ENCODE data around the gene DDX39A. TPM values are rescaled to one million over a fixed set of nuclear protein-coding genes. Genes with fewer than 3 reads are reported as not detected.

Gene DDX39A
- total RNA-seq, 1 donor from 2014 or later, result 66.9 TPM

- Mint-ChIP-seq H3K4me3 (ENCODE audit: low read depth) (no peak overlapping the region), H3K36me3 (ENCODE audit: insufficient read depth) (peaks cover 14% of the 10 kb centered on the region), H3K4me1 (ENCODE audit: low read depth) (peaks cover 11% of the 10 kb centered on the region), H3K9me3 (ENCODE audit: low read depth) (no peaks in the 10 kb centered on the region), H3K27me3 (no peaks in the 10 kb centered on the region), H3K27ac (no peak overlapping the region)
- no peak for DNase-seq (ENCODE audit: low spot score, unreplicated experiment)
- TF ChIP-seq, protein P1, sequence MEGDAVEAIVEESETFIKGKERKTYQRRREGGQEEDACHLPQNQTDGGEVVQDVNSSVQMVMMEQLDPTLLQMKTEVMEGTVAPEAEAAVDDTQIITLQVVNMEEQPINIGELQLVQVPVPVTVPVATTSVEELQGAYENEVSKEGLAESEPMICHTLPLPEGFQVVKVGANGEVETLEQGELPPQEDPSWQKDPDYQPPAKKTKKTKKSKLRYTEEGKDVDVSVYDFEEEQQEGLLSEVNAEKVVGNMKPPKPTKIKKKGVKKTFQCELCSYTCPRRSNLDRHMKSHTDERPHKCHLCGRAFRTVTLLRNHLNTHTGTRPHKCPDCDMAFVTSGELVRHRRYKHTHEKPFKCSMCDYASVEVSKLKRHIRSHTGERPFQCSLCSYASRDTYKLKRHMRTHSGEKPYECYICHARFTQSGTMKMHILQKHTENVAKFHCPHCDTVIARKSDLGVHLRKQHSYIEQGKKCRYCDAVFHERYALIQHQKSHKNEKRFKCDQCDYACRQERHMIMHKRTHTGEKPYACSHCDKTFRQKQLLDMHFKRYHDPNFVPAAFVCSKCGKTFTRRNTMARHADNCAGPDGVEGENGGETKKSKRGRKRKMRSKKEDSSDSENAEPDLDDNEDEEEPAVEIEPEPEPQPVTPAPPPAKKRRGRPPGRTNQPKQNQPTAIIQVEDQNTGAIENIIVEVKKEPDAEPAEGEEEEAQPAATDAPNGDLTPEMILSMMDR (IDR thresholded peaks at IDR 0.05; ENCODE audit: unreplicated experiment), result no peak
Observed at GRCh38 chr19:14412996-14413692, 6.0 kb downstream of the DDX39A start.

DNA sequence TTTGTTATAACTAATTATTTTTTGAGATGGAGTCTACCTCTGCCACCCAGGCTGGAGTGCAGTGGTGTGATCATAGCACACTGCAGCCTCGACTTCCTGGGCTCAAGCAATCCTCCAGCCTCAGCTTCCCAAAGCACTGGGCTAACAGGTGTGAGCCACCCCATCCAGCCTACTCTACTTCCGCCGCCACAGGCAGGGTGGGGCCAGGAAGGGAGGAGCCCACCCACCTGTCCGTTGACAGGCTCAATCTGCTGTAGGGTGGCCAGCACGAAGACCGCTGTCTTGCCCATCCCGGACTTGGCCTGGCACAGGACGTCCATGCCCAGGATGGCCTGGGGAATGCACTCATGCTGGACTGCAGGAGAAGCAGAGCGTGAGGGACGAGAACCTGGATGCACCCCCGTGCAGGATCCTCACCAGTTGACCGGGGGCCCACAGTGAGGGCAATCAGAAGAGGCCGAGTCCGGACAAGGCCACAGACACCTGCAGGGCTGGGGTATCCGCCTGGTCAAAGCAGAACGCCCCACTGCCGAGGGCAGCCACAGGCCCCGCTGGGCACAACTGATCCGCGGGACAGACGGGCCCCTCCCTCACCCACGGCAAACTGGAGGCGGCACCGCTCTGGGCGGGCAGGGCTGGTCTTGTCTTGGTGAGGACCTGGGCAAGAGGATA is 6.7 kb downstream of the DDX39A start:
- Mint-ChIP-seq H3K9me3 (ENCODE audit: low read depth) (no peaks in the 10 kb centered on the region), H3K4me1 (ENCODE audit: low read depth) (peaks cover 9% of the 10 kb centered on the region), H3K36me3 (ENCODE audit: insufficient read depth) (peaks cover 15% of the 10 kb centered on the region), H3K4me3 (ENCODE audit: low read depth) (no peak overlapping the region), H3K27me3 (no peaks in the 10 kb centered on the region), H3K27ac (no peak overlapping the region)
- TF ChIP-seq, protein P1 (IDR thresholded peaks at IDR 0.05; ENCODE audit: unreplicated experiment), result no peak
- DNase-seq (ENCODE audit: low spot score, unreplicated experiment), result no peak

DNA sequence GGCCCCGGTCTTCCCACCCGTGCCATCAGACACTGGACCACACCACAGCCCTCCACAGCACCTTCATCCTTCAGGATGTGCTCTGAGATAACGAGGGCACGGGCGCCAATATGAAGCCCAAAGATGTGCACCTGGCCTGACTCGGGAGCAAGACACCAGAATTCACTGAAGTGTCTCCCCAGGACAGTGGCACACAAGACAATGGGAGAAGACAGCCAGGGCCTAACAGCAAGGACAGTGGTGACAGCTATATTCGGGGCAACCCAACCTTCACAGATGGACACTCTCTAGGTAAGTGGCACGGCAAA is 7.2 kb downstream of the DDX39A start:
- H3K4me3 Mint-ChIP-seq (ENCODE audit: low read depth), result no peak overlapping the region
- TF ChIP-seq, protein P1 (IDR thresholded peaks at IDR 0.05; ENCODE audit: unreplicated experiment), result no peak
- H3K36me3 Mint-ChIP-seq (ENCODE audit: insufficient read depth), result peaks cover 15% of the 10 kb centered on the region
- no peak overlapping the region for H3K27ac Mint-ChIP-seq
- DNase-seq (ENCODE audit: low spot score, unreplicated experiment), result no peak
- peaks cover 7% of the 10 kb centered on the region for H3K4me1 Mint-ChIP-seq (ENCODE audit: low read depth)
- no peaks in the 10 kb centered on the region for H3K9me3 Mint-ChIP-seq (ENCODE audit: low read depth)
- no peaks in the 10 kb centered on the region for H3K27me3 Mint-ChIP-seq

- Mint-ChIP-seq H3K36me3 (ENCODE audit: insufficient read depth) (peaks cover 15% of the 10 kb centered on the region), H3K27me3 (no peaks in the 10 kb centered on the region), H3K27ac (no peak overlapping the region), H3K9me3 (ENCODE audit: low read depth) (no peaks in the 10 kb centered on the region), H3K4me1 (ENCODE audit: low read depth) (peaks cover 4% of the 10 kb centered on the region), H3K4me3 (ENCODE audit: low read depth) (no peak overlapping the region)
- DNase-seq (ENCODE audit: low spot score, unreplicated experiment), result no peak
- TF ChIP-seq, protein P1 (IDR thresholded peaks at IDR 0.05; ENCODE audit: unreplicated experiment), result no peak
Observed at GRCh38 chr19:14411161-14411937, 7.8 kb downstream of the DDX39A start.

All from progenitor cell of endocrine pancreas (in vitro differentiated cells).